NCI-H128 (cell line): ENCODE results near the gene BLACAT1.
A peak's percentile ranks its signal among the peaks of the same experiment; 100 is the strongest.

Experiments used
- DNase-seq: peaks from one replicate; lab custom pipeline; 2025; ENCODE audit not compliant: unreplicated experiment; lab: John Stamatoyannopoulos, UW

The BLACAT1 gene

DNA sequence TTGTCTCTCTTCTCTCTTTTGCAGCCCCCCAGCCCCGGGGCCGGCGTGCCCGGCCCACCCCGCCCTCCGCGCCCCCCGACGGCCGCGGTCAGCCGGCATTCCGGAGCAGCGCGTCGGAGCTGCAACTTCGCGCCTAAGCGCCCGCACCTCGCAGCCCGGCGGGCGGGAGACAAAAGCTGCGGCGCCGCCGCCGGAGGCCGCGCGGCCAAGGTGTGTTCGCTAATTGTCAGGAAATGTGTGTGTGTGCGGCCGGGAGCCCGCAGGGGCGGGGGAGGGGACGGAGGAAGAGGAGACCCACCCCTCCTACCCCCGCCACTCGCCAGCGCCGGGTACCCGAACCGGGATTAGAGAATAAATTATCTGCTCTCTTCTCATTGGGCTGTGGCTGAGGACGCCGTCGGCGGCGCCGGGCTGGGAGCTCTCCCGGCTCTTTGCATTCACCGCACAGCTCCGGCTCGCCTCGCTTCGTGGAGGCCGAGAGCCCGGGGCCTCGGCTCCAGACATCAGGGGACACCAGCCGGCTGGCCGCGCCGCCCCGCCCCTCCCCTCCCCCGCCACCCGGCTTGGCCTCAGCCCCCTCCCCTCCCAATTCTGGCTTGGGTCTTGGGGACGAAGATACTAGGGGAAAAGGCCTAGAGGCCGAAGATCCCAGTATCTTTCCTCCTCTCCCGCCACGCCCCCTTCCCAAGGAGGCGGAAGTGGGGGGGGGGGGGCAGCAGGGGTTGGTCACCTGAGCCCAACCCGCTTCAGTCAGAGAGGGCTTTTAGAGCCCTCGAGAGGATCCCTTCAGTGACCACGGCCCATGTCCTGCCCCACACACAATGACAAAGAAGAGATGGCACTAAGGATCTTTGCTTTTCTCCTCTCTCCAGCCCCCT is 1.3 kb upstream of the BLACAT1 start:
- peak; percentile 66 for DNase-seq

DNA sequence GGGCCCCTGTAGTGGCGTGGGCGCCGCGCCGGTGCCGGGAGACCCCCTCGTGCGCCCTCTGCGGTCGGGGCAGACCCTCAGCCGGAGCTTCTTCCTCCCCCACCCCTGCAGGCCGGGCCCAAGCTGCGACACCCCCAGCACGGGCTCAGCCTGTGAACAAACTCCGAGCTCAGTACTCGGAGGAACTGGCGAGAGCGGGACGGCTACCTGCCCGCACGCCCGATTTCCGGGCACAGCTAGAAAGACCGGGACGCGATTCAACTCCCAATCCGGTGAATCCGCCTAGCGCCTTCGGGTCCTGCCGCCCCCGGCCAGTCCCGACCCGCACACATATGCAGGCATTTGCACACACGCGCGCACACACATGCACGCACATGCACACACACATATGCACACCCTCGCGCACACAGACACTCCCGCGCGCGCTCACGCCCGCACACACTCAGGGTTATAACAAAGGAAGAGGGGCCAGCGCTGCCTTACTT is 580 bp upstream of the BLACAT1 start:
- no peak for DNase-seq

DNA sequence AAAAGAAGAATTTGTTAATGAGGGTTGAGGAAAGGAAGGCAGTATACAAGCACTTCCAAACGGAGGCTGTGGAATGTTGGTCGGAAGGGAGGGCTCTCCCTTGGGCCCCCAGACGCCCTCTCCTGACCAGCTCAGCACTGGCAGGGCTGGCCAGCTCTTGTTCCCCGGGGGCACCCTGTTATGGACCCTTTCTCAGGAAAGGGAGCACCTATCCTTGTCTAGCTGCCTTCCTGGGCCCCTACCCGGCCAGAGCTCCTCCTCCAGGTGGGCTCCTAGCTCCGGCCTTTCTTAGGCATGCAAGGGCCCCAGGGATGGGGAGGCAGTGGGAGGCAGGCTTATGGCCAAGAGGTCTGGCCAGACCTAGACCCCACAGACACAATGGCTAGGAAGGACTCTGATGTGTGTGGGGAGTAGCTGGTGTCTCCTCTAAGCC is 926 bp downstream of the BLACAT1 start:
- no peak for DNase-seq

DNA sequence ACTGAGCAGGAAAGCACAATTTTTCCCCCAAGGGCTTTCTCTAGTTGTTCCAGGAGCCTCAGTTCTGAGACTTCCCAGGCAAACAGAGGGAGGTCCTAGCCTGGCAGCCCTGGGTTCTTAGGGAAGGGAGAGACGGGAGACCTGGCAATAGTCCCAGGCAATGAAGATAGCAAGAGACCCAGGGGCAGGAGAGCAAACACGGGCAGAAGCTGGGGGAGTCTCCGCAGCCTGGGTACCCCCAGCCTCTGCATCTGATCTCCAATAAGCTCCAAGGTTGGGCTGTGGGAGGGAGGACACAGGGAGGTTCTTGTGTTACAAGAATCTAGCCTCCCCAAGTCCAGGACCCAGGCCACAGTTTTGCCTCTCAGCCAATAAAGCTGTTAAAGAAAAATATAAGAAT is 2.4 kb downstream of the BLACAT1 start:
- DNase-seq, result no peak

DNA sequence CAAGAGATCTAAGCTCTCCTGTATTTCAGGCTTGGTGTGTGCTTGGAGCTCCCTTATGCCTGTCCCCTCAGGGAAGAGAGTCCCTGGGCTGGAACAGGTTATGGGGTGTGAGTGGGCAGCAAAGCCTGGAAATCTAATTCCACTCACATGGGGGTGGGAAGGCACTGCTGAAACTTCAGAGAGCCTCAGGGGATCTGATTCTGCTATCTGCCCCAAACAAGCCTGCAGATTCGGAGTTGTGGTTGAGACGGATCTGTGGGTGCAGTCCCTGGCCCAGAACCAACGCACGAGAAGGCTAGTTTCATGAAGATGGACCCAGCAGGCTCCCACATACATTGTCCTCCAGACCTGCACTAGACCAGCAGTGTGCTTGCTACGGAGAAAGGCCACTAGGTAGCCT is 2.9 kb downstream of the BLACAT1 start:
- DNase-seq, result no peak

DNA sequence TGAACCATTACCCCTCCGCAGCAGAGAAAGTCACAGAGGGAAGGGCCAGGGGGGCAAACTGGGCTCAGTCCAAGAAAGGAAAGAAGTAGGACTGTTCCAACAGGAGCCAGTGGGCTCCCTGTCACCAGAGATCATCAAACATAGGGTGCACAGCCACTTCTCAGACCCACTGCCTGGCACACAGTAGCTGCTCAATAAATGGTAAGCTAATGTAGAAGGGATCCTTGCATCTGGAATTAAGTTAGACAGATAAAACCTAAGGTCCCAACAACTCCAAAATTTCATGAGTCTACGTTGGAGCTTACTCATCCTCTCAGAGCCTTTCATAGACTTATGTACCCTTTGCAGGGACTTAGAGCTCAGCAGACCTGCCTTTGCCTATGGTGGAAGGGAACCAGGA is 3.5 kb downstream of the BLACAT1 start:
- DNase-seq, result no peak

DNA sequence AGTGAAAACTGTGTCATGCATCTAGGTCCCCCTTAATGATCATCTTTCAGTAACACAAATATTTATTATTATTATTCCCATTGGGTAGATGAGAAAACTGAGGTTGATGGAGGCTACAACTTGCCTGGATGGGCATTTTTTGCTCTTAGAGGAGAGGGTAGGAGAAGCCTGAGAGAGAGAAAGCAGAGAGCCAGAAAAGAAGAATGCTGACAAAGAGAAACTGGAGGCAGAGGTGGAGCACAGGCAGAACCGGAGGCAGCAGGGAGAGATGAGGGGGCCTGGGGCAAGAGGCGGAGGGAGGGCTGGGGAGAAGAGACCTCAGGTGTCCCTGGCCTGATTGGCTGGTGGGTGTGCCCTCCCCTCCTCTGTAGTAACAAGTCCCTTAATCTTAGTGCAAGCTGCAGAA is 4.1 kb downstream of the BLACAT1 start:
- no peak for DNase-seq

DNA sequence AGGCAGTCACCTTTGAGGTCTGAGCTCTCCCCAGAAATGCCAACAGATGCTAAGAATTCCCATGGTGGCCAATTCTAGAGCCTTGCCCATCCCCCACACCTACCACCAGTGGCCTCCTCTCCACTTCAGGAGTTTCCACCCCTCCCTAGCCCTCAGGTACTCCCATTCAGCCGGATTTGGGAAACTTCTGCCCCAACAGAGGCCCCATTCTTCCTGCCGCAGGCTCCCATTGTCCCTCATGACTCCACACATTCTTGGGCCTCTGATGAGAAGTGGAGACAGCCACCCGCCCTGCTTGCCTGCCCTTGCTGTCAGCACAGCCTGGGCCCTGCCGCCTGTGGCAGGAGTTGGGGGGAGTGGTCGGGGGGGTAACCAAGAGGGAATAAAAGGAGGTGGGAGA is 4.6 kb downstream of the BLACAT1 start:
- DNase-seq, result no peak

DNA sequence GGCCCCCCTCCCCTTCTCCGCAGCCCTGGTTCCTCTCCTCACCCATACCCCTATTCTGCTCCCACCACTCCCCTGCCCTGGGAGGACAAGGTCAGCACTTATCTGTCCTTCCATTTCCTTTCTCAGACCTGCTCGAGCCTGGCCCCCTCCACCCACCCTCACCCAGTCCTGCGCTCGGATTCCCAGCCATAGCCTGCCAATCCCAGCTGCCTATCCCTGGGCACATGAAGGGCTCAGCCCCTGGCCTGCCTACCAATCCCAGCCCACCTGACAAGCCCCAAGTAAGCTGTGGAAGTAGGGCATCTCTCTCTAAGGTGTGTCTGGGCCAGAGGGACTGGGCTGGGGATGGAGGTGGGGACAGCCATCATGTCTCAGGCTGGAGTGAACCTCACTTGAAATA is 5.4 kb downstream of the BLACAT1 start:
- no peak for DNase-seq

DNA sequence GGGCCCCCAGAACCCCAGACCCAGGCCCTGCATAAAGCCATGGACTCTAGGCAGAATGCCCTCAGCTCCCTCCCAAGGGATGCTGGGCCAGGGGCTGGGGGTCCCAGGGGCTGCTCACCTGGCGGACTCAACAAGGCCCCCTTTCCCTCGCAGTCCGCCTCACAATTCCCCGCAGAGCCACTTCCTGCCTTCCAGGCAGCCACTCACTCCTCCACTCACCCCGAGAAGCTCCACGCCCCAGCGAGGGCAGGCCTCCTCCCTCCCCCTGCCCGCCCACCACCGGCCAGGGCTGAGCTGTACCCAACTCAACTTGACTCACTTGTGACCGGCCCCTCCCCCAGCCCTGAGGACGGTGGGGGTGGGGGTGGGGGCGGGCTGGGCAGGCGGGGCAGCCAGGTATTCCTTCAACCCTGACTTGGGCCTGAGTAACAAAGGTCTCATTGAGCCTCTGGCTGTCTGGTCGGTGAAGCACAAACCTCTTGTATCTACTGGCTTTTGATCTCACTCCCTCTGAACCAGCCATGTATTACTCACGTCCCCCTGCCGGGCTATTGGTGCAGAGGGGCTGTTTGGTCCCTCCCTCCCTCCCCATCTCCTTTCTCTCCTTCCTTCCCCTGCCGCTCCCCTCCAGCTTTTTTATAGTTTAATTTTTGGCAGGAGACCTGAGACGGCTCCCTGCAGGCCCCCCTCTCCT is 5.9 kb downstream of the BLACAT1 start:
- peak; percentile 14 for DNase-seq

DNA sequence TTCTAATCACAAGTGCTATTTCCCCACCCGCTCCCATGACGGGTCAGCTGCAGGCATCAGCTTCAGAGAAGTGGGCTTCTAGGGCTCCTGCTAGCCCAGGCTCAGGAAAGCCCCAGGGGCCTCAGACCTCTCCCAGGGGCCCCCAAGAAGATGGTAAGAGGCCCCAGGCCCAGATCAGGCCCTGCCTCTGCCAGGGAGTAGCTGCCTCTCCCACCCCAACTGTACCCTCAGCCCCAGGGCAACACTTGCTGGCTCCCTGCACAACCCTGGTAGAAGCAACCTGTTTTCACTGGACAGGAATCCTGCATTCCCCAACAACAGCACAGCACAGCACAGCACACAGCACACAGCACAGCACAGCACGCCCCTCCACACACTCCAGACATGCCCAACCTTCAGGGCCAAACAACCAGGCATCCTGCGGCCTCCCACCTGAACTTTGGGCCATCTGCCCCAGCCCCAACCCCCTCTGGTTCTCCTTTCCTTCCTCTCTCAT is 6.5 kb downstream of the BLACAT1 start:
- no peak for DNase-seq

DNA sequence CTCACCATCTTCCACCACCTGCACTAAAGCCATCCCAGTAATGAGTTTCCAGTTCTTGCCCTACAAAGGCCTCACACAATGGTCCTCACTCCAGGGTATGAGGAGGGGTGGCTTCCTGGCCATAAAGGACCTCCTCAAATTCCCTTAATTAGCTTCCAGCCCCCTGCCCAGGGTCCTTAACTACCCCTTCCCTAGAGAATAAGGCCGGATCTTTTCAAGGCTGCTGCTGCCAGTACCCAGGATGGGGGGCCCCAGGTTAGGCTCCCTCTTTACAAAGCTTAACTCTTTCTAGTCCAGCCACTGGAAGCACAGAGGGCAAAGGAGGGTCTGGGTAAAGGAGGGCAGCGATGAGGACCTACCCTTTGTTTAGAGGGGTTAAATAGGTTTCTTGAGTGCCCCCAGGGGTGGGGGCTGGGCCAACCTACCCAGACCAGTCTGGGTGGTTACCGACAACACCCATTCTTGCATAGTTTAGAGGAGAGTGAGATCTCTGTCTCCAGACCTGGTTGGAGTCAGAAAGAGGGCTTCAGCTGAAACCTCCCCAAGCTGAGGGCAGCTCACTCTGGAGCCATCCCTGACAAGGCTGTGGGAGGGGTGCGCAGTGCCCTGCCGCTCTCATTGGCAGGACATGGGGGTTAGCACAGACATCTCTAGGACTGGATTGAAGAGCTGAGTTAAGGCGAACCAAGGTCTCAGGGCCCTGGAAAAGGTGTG is 7.1 kb downstream of the BLACAT1 start:
- DNase-seq, result no peak

DNA sequence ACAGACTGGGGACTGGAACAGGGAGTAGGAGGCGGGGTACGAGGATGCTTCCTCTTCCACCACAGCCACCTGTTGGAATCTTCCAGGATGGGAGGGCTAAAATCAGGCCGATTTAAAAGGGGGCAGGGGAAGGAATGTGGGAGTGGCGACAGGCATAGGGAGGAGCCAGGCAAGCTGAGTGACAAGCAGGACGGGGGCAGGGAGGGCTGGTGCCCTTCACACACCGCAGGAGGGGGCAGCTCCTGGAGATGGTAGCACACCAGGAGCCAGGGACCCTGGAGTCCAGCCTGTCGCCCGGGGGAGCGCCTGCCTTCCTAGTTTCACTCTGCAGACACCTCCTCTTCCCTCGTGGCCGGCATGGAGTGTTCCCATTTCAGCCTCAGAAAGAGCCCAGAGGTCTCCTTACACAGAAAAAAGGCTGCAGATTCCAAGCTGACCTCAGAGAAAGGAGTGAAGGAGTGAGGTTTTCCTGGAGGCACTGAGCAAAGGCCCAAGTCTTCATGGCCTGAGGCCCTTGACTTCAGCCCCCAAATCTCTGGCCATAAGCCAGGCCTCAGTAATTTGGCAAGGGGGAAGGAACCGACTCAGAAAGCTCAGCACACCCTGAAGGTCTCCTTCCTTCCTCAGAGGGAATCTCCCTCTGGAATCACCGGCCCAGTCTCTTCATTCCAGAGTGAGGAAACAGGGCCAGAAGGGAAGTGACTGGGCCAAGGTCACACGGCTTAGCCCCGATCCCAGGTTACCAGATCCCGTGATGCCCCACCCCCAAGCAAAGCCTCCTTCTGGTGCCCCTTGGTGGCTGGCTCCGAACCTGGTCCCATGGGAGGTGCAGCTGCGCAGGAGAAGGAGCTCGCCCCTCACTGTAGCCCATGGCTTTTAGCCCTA is 8.1 kb downstream of the BLACAT1 start:
- DNase-seq, result no peak

DNA sequence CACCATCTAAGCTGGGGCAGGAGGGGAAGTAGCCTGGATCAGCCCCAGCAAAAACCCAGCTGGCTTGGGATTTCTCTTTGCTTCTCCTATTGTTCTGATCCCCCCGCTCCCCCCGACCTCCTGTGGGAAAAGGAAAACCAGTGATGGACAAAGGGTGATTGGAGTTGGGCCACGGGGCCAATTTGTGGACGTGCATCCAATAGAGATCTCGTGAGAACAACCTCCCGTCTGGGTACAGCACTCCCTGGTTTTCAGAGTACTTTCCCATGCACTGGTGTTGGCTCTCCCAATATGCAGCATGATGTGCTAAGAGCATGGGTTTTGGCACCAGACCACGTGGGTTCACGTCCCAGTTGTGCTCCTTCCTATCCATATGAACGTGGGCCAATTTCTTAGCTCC is 9.0 kb downstream of the BLACAT1 start:
- no peak for DNase-seq

DNA sequence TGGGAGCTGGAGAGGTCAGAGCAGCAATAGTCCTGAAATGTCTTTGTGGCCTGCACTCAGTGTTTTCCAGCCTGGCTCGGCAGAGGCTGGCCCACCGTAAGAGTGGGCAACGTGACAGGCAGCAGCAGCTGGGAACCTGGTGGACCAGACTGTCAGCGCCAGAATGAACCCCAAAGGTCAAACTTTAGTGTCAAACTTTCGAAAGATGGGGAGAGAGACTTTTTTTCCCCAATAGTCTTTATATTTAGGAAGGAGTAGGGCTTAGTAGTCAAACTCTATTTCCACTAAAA is 10.3 kb downstream of the BLACAT1 start:
- no peak for DNase-seq

DNA sequence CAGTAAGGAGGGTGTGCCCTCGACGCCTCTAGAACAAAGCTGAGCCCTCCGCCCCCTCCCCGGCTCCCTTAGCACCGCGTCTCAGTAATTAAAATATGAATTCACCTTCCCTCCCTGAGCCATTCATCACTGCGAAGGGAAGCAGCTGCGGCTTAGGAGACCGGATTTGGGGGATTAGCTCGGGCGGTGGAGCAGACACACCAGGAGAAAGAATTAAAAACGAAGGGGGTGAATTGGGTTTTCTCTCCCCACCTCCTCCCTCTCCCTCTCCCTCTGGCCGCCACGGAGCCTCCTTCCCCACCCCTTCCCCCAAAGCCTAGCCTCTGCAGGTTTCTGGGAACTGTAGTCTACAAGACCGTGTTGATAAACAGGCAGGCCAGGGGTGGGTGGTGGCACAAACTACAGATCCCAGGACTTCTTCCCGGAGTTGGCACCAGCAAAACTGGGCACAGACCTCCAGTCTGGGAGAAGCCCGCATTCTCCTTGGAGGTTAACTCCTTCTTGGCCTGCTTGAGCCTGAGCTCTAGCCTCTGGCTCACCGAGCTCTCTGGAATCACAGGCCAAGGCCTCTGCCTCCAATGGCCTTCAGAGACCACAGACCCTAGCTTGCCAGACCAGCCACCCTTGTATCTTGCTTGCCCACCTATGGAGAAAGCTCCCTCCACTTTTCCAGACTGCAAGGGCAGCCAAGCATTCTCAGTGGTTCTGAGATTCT is 10.8 kb downstream of the BLACAT1 start:
- no peak for DNase-seq

DNA sequence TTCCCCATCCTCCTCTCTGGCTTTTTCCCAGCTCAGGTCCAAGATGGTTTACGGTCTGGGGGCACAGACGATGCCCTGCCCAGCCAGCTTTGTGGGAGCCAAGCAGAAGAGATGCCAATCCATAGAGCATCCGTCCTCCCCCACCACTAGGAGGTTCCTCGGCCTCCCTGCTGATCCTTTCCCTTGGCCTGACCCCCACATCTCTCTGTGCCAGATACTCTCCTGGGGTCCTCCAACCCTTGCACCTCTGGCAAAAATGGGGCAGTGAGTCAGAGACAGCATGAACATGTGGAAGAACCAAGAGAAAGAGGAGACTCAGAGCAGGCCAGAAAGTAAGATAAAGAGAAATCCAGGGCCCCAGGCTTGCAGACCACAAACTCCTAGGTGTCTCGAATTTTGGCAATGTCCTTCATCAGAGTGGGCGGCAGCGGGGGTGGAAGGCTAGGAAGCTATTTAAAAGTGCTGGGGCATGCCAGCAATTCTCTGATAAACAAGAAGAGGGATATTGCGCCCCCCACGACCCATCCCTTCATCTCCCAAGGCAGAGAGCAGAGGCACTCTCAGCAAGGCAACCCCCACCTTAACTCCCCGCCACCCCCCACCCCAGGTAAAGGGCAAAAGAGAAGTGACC is 11.4 kb downstream of the BLACAT1 start:
- no peak for DNase-seq

DNA sequence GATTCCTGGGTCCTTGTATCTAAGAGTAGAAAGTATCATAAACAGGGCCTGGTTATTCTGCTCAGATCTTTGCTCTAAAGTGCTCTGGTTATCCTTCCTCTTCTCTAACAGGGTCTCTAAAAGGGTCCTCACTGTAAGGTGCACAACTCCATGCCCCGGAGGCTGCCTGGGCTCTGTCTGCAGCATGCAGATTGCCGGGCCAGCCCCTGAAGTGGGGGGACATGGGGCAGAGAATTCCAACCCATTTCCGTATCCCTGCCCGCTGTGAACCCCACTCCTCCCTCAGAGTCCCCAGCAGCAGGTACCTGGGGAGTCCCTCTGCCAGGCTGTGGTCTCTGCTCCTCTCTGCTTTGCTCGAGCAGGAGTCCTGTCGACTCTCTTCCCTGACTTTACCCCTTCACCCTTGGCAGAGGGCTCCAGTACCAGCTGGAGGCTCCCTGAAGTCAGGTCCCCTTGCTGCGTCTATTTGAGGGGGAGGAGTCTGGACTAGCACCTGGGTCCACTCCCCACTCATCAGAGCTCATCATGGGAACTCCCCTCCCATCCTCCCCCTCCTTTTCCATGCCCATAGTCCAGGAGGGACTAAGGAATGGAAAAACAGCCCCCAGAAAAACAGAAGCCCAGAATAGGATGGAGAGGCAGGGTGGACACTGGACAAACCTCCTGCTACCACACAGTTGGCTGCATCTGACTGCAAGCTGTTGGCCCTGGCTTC is 12.1 kb downstream of the BLACAT1 start:
- DNase-seq, result no peak
